SK-N-SH treated with all-trans-retinoic acid at 6 μM for 48 hours (cell line): ENCODE measurements around the gene CDC14A.

Experiments
- ATAC-seq: fragments of 200-7000 bp; cut with Tn5 transposase; 3 replicates; pipeline ENCODE4 v1.9.1; 2020; ENCODE audit warnings: mild to moderate bottlenecking, moderate library complexity
- ARNTL ChIP-seq: fragments of 450-650 bp; formaldehyde crosslinking; IDR thresholded peaks from 2 replicates; pipeline ENCODE4 v1.5.0; 2020; ENCODE audit warnings: low read depth, mild to moderate bottlenecking, moderate library complexity, borderline replicate concordance
- BACH2 ChIP-seq: fragments of 250-450 bp; sonication (Bioruptor Pico); IDR thresholded peaks from 2 replicates; pipeline ENCODE4 v1.9.0; 2021; ENCODE audit warnings: mild to moderate bottlenecking, borderline replicate concordance
- CSDC2 ChIP-seq: fragments of 250-450 bp; sonication (Bioruptor Pico); IDR thresholded peaks from 2 replicates; pipeline ENCODE4 v1.5.0; 2020; ENCODE audit warnings: mild to moderate bottlenecking, moderate library complexity
- ESRRG ChIP-seq: fragments of 250-450 bp; sonication (Bioruptor Pico); IDR thresholded peaks from 2 replicates; pipeline ENCODE4 v1.6.1; 2021; ENCODE audit warnings: mild to moderate bottlenecking
- GLIS3 ChIP-seq: fragments of 250-450 bp; sonication (Bioruptor Pico); IDR thresholded peaks from 2 replicates; pipeline ENCODE4 v1.5.0; 2020; ENCODE audit warnings: mild to moderate bottlenecking, moderate library complexity
- ISL1 ChIP-seq: fragments of 250-450 bp; sonication (Bioruptor Pico); IDR thresholded peaks from 2 replicates; pipeline ENCODE4 v2.1.2; 2022; ENCODE audit warnings: mild to moderate bottlenecking, moderate library complexity
- OSR1 ChIP-seq: fragments of 250-450 bp; sonication (Bioruptor Pico); IDR thresholded peaks from 2 replicates; pipeline ENCODE4 v1.8.0; 2022; ENCODE audit warnings: moderate library complexity, mild to moderate bottlenecking, inconsistent platforms
- PPARA ChIP-seq: fragments of 250-450 bp; sonication (Bioruptor Pico); IDR thresholded peaks from 2 replicates; pipeline ENCODE4 v1.5.0; 2020; ENCODE audit warnings: mild to moderate bottlenecking, borderline replicate concordance
- SNAI2 ChIP-seq: fragments of 250-450 bp; sonication (Bioruptor Pico); IDR thresholded peaks from 2 replicates; pipeline ENCODE4 v1.5.0; 2020; ENCODE audit warnings: mild to moderate bottlenecking, moderate library complexity
- TCF4 ChIP-seq: fragments of 250-450 bp; sonication (Bioruptor Pico); IDR thresholded peaks from 2 replicates; pipeline ENCODE4 v1.8.0; 2021; ENCODE audit warnings: mild to moderate bottlenecking, moderate library complexity, borderline replicate concordance
- TOX ChIP-seq: fragments of 250-450 bp; sonication (Bioruptor Pico); IDR thresholded peaks from 2 replicates; pipeline ENCODE4 v1.8.0; 2021; ENCODE audit warnings: mild to moderate bottlenecking, moderate library complexity, borderline replicate concordance
- ZC3H10 ChIP-seq: fragments of 250-450 bp; sonication (Bioruptor Pico); IDR thresholded peaks from 2 replicates; pipeline ENCODE4 v1.5.1; 2021; ENCODE audit warnings: mild to moderate bottlenecking, moderate library complexity
- ZFP3 ChIP-seq: fragments of 250-450 bp; sonication (Bioruptor Pico); IDR thresholded peaks from 2 replicates; pipeline ENCODE4 v1.5.0; 2020; ENCODE audit warnings: mild to moderate bottlenecking, moderate library complexity
- ZFP30 ChIP-seq: fragments of 450-650 bp; formaldehyde crosslinking; IDR thresholded peaks from 2 replicates; pipeline ENCODE4 v1.5.0; 2022; ENCODE audit warnings: mild to moderate bottlenecking, moderate library complexity
- ZNF565 ChIP-seq: fragments of 450-650 bp; formaldehyde crosslinking; conservative IDR thresholded peaks from 2 replicates; pipeline ENCODE4 v1.5.0; 2020; ENCODE audit warnings: low read depth, mild to moderate bottlenecking, moderate library complexity
- ZNF8 ChIP-seq: fragments of 450-650 bp; formaldehyde crosslinking; IDR thresholded peaks from 2 replicates; pipeline ENCODE4 v1.5.0; 2020; ENCODE audit warnings: mild to moderate bottlenecking, moderate library complexity
- TF ChIP-seq, protein P1 (sequence below): fragments of 250-450 bp; sonication (Bioruptor Pico); IDR thresholded peaks from 2 replicates; pipeline ENCODE4 v1.8.0; 2020; ENCODE audit warnings: mild to moderate bottlenecking, moderate library complexity, borderline replicate concordance
- TF ChIP-seq, protein P2 (sequence below): fragments of 250-450 bp; sonication (Bioruptor Pico); IDR thresholded peaks from 2 replicates; pipeline ENCODE4 v1.5.1; 2020; ENCODE audit warnings: low read depth, mild to moderate bottlenecking, moderate library complexity
- TF ChIP-seq, protein P3 (sequence below): fragments of 250-450 bp; sonication (Bioruptor Pico); IDR thresholded peaks from 2 replicates; pipeline ENCODE4 v1.5.0; 2020; ENCODE audit warnings: mild to moderate bottlenecking, moderate library complexity
- TF ChIP-seq, protein P4 (sequence below): fragments of 250-450 bp; sonication (Bioruptor Pico); IDR thresholded peaks from 2 replicates; pipeline ENCODE4 v1.5.1; 2021; ENCODE audit warnings: mild to moderate bottlenecking, moderate library complexity
- TF ChIP-seq, protein P5 (sequence below): fragments of 250-450 bp; sonication (Bioruptor Pico); IDR thresholded peaks from 2 replicates; pipeline ENCODE4 v1.8.0; 2021; ENCODE audit warnings: low read depth, mild to moderate bottlenecking, moderate library complexity, borderline replicate concordance

The CDC14A gene

DNA sequence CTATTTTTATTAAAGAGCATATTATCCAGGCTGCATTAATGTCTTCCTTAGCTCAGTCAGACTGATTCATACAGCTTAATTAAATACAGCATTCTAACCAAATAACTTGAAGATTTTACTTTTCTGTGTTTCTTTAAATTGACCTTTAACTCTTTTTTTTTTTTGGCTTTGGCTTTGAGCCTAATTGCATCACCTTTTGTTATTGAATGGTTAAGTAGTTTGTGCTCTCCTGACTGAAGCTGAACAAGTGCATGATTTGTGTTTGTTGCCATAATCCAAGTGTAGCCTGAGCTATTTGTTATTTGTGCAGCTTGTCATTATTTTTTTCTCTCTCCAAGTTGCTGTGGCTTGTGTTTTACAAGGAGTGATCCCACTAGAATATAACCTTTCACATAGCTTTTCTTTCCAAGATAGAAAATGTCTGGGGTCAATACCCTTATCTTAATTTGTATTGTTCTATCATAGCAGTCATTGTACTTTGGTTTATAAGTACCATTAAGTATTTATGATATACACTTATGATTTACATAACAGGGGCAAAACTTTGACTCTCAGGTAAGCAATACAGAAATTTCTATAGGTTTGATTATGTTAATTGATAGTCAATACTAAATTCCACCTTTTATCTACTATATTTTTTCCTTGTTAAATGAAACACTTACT is 31.6 kb downstream of the CDC14A start:
- TF ChIP-seq PPARA (CRISPR knock-in tag) (no peak), GLIS3 (CRISPR knock-in tag) (no peak), TOX (CRISPR knock-in tag) (no peak), ZNF565 (no peak), ESRRG (CRISPR knock-in tag) (no peak), CSDC2 (CRISPR knock-in tag) (no peak), ISL1 (CRISPR knock-in tag) (no peak), TCF4 (CRISPR knock-in tag) (no peak), ARNTL (CRISPR knock-in tag) (no peak), SNAI2 (no peak), BACH2 (no peak), OSR1 (CRISPR knock-in tag) (no peak), ZFP3 (CRISPR knock-in tag) (no peak), ZFP30 (CRISPR knock-in tag) (no peak)
- TF ChIP-seq, protein P1, sequence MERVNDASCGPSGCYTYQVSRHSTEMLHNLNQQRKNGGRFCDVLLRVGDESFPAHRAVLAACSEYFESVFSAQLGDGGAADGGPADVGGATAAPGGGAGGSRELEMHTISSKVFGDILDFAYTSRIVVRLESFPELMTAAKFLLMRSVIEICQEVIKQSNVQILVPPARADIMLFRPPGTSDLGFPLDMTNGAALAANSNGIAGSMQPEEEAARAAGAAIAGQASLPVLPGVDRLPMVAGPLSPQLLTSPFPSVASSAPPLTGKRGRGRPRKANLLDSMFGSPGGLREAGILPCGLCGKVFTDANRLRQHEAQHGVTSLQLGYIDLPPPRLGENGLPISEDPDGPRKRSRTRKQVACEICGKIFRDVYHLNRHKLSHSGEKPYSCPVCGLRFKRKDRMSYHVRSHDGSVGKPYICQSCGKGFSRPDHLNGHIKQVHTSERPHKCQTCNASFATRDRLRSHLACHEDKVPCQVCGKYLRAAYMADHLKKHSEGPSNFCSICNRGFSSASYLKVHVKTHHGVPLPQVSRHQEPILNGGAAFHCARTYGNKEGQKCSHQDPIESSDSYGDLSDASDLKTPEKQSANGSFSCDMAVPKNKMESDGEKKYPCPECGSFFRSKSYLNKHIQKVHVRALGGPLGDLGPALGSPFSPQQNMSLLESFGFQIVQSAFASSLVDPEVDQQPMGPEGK (CRISPR knock-in tag), result no peak
- TF ChIP-seq, protein P2, sequence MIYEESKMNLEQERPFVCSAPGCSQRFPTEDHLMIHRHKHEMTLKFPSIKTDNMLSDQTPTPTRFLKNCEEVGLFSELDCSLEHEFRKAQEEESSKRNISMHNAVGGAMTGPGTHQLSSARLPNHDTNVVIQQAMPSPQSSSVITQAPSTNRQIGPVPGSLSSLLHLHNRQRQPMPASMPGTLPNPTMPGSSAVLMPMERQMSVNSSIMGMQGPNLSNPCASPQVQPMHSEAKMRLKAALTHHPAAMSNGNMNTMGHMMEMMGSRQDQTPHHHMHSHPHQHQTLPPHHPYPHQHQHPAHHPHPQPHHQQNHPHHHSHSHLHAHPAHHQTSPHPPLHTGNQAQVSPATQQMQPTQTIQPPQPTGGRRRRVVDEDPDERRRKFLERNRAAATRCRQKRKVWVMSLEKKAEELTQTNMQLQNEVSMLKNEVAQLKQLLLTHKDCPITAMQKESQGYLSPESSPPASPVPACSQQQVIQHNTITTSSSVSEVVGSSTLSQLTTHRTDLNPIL, result no peak
- TF ChIP-seq, protein P3, sequence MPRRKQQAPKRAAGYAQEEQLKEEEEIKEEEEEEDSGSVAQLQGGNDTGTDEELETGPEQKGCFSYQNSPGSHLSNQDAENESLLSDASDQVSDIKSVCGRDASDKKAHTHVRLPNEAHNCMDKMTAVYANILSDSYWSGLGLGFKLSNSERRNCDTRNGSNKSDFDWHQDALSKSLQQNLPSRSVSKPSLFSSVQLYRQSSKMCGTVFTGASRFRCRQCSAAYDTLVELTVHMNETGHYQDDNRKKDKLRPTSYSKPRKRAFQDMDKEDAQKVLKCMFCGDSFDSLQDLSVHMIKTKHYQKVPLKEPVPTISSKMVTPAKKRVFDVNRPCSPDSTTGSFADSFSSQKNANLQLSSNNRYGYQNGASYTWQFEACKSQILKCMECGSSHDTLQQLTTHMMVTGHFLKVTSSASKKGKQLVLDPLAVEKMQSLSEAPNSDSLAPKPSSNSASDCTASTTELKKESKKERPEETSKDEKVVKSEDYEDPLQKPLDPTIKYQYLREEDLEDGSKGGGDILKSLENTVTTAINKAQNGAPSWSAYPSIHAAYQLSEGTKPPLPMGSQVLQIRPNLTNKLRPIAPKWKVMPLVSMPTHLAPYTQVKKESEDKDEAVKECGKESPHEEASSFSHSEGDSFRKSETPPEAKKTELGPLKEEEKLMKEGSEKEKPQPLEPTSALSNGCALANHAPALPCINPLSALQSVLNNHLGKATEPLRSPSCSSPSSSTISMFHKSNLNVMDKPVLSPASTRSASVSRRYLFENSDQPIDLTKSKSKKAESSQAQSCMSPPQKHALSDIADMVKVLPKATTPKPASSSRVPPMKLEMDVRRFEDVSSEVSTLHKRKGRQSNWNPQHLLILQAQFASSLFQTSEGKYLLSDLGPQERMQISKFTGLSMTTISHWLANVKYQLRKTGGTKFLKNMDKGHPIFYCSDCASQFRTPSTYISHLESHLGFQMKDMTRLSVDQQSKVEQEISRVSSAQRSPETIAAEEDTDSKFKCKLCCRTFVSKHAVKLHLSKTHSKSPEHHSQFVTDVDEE, result no peak
- TF ChIP-seq, protein P4, sequence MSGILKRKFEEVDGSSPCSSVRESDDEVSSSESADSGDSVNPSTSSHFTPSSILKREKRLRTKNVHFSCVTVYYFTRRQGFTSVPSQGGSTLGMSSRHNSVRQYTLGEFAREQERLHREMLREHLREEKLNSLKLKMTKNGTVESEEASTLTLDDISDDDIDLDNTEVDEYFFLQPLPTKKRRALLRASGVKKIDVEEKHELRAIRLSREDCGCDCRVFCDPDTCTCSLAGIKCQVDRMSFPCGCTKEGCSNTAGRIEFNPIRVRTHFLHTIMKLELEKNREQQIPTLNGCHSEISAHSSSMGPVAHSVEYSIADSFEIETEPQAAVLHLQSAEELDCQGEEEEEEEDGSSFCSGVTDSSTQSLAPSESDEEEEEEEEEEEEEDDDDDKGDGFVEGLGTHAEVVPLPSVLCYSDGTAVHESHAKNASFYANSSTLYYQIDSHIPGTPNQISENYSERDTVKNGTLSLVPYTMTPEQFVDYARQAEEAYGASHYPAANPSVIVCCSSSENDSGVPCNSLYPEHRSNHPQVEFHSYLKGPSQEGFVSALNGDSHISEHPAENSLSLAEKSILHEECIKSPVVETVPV, result no peak
- TF ChIP-seq, protein P5, sequence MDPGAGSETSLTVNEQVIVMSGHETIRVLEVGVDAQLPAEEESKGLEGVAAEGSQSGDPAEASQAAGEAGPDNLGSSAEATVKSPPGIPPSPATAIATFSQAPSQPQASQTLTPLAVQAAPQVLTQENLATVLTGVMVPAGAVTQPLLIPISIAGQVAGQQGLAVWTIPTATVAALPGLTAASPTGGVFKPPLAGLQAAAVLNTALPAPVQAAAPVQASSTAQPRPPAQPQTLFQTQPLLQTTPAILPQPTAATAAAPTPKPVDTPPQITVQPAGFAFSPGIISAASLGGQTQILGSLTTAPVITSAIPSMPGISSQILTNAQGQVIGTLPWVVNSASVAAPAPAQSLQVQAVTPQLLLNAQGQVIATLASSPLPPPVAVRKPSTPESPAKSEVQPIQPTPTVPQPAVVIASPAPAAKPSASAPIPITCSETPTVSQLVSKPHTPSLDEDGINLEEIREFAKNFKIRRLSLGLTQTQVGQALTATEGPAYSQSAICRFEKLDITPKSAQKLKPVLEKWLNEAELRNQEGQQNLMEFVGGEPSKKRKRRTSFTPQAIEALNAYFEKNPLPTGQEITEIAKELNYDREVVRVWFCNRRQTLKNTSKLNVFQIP (CRISPR knock-in tag), result no peak

DNA sequence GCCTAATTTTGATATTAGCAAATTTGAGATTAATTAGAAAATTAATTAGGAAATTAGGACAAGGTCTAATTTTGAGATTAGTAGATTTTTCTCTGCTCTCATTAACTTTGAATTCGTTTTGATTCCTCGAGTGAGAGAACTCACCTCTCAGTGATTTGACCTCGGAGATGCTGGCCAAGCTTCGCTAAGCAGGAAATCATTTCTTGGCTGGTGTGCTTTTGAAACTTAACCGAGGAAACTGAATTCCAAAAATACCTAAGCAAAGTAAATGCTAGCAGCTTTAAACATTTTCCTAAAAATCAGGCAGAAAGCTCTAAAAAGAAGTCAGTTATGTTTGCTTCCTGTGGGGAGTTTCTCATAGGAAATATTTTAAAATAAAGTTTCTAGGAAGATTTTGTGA is 34.9 kb downstream of the CDC14A start:
- TF ChIP-seq ISL1 (CRISPR knock-in tag), result no peak
- no peak for TF ChIP-seq CSDC2 (CRISPR knock-in tag)
- TF ChIP-seq, protein P4, result no peak
- TF ChIP-seq TOX (CRISPR knock-in tag), result no peak
- TF ChIP-seq, protein P5 (CRISPR knock-in tag), result no peak
- TF ChIP-seq ZNF8 (CRISPR knock-in tag), result no peak
- no peak for TF ChIP-seq ZC3H10
- no peak for TF ChIP-seq ESRRG (CRISPR knock-in tag)
- TF ChIP-seq TCF4 (CRISPR knock-in tag), result no peak
- no peak for TF ChIP-seq ZFP3 (CRISPR knock-in tag)
- ATAC-seq, result peak; percentile 65

More for the DNA sequence above, 31.6 kb downstream of the CDC14A start:
- ATAC-seq, result no peak
